Measurements from ENCODE around the gene CLCN6. TPM values are rescaled to one million over a fixed set of nuclear protein-coding genes. Genes with fewer than 3 reads are reported as not detected.

CLCN6 gene
- total and polyA plus RNA-seq, 7 donors, result 3.0 to 19.7 (median 16.0) TPM

DNA sequence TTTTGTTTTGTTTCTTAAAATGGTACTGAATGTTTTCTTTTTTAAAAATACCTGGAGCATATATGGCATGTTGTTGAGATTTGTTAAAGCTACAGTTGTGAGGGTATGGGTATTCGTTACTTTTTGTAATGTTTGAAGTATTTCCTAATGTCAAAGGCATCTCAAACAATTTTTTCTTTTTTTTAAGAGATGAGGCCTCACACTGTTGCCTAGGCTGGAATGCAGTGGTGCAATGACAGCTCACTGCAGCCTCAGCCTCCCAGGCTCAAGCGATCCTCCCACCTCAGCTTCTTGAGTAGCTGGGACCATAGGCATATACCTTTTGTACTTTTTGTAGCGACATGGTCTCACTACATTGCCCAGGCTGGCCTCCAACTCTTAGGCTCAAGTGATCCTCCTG is 16.1 kb downstream of the CLCN6 start:
- TF ChIP-seq, protein P1, sequence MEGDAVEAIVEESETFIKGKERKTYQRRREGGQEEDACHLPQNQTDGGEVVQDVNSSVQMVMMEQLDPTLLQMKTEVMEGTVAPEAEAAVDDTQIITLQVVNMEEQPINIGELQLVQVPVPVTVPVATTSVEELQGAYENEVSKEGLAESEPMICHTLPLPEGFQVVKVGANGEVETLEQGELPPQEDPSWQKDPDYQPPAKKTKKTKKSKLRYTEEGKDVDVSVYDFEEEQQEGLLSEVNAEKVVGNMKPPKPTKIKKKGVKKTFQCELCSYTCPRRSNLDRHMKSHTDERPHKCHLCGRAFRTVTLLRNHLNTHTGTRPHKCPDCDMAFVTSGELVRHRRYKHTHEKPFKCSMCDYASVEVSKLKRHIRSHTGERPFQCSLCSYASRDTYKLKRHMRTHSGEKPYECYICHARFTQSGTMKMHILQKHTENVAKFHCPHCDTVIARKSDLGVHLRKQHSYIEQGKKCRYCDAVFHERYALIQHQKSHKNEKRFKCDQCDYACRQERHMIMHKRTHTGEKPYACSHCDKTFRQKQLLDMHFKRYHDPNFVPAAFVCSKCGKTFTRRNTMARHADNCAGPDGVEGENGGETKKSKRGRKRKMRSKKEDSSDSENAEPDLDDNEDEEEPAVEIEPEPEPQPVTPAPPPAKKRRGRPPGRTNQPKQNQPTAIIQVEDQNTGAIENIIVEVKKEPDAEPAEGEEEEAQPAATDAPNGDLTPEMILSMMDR (IDR thresholded peaks at IDR 0.05), result no peak
- TF ChIP-seq EP300 (IDR thresholded peaks at IDR 0.05), result no peak
- no peak for TF ChIP-seq POLR2A (IDR thresholded peaks at IDR 0.05)
- TF ChIP-seq POLR2AphosphoS5 (IDR thresholded peaks at IDR 0.05), result no peak
- 94% methylated on average over 3 of the region's 3 CpGs for WGBS, 2 donors
- intact Hi-C loops (cut with DNase I), result no loop called here
- Histone ChIP-seq H3K27ac (peak overlapping the region in 1 of 4 donors; percentile 18), H3K36me3 (peaks cover 42 to 100% (median 60%) of the 10 kb centered on the region in 4 donors), H3K9me3 (no peaks in the 10 kb centered on the region), H3K27me3 (no peaks in the 10 kb centered on the region), H3K4me1 (no peaks in the 10 kb centered on the region), H3K4me3 (no peak overlapping the region)
- no peak for DNase-seq

GRCh38 chr1:11823366-11824137 is 17.6 kb downstream of the CLCN6 start:
- Histone ChIP-seq H3K9me3 (no peaks in the 10 kb centered on the region), H3K4me1 (no peaks in the 10 kb centered on the region), H3K36me3 (peaks cover 34 to 100% (median 66%) of the 10 kb centered on the region in 4 donors), H3K27me3 (no peaks in the 10 kb centered on the region), H3K4me3 (no peak overlapping the region), H3K27ac (no peak overlapping the region)
- DNase-seq, result peak; percentile 66
- no peak for TF ChIP-seq POLR2A (IDR thresholded peaks at IDR 0.05)
- TF ChIP-seq, protein P1 (IDR thresholded peaks at IDR 0.05), result no peak
- TF ChIP-seq EP300 (IDR thresholded peaks at IDR 0.05), result no peak
- TF ChIP-seq POLR2AphosphoS5 (IDR thresholded peaks at IDR 0.05), result no peak
- 94% methylated on average over 17 of the region's 17 CpGs for WGBS, 2 donors
- intact Hi-C loops (cut with DNase I), result no loop called here

GRCh38 chr1:11825131-11825530 is 19.1 kb downstream of the CLCN6 start:
- no peaks in the 10 kb centered on the region for H3K4me1 ChIP-seq
- H3K9me3 ChIP-seq, result no peaks in the 10 kb centered on the region
- H3K36me3 ChIP-seq, result peaks cover 30 to 100% (median 71%) of the 10 kb centered on the region in 4 donors
- H3K27me3 ChIP-seq, result no peaks in the 10 kb centered on the region
- DNase-seq, result peak; percentile 44
- 94% methylated on average over 7 of the region's 7 CpGs for WGBS, 2 donors
- intact Hi-C loops (cut with DNase I), result no loop called here
- no peak overlapping the region for H3K4me3 ChIP-seq
- TF ChIP-seq POLR2AphosphoS5 (IDR thresholded peaks at IDR 0.05), result no peak
- no peak for TF ChIP-seq EP300 (IDR thresholded peaks at IDR 0.05)
- no peak for TF ChIP-seq POLR2A (IDR thresholded peaks at IDR 0.05)
- TF ChIP-seq, protein P1 (IDR thresholded peaks at IDR 0.05), result no peak
- no peak overlapping the region for H3K27ac ChIP-seq

GRCh38 chr1:11826946-11827345 is 21.0 kb downstream of the CLCN6 start:
- WGBS, 2 donors, result 95 to 96% methylated on average over 9 of the region's 9 CpGs
- no peaks in the 10 kb centered on the region for H3K9me3 ChIP-seq
- intact Hi-C loops (cut with DNase I), result no loop called here
- DNase-seq, result peak; percentile 29
- H3K4me3 ChIP-seq, result no peak overlapping the region
- H3K27ac ChIP-seq, result no peak overlapping the region
- no peak for TF ChIP-seq POLR2A (IDR thresholded peaks at IDR 0.05)
- TF ChIP-seq POLR2AphosphoS5 (IDR thresholded peaks at IDR 0.05), result no peak
- TF ChIP-seq, protein P1 (IDR thresholded peaks at IDR 0.05), result no peak
- no peak for TF ChIP-seq EP300 (IDR thresholded peaks at IDR 0.05)
- no peaks in the 10 kb centered on the region for H3K4me1 ChIP-seq
- no peaks in the 10 kb centered on the region for H3K27me3 ChIP-seq
- H3K36me3 ChIP-seq, result peaks cover 31 to 98% (median 74%) of the 10 kb centered on the region in 4 donors
